Activated naive CD8-positive, alpha-beta T cell treated with anti-CD3 and anti-CD28 coated beads, Interleukin-2, amount 10 ng/mL, durations not matched to agents 7 days and 5 days (primary cell): ENCODE data around the gene GPR107. TPM values are rescaled to one million over a fixed set of nuclear protein-coding genes. Genes with fewer than 3 reads are reported as not detected.
A peak's percentile ranks its signal among the peaks of the same experiment; 100 is the strongest.

Experiments
- ATAC-seq: fragments of 150-1000 bp; cut with Tn5 transposase; one replicate; pipeline ENCODE4 v1.10.0; 2021; ENCODE audit warnings: low read depth, moderate library complexity
- POLR2A ChIA-PET: fragments of 350-600 bp; sonication (Branson Sonifier 250); formaldehyde crosslinking; loops from one replicate; lab custom pipeline; 2021; ENCODE audit warnings: antibody characterized with exemption; lab: Charles Lee
- DNase-seq: peaks from one replicate; pipeline ENCODE4 v3.0.0; 2021
- H3K27ac Mint-ChIP-seq: one replicate; pipeline ENCODE4 v1.8.0; 2022; ENCODE audit warnings: mild to moderate bottlenecking, mixed read lengths
- H3K27me3 Mint-ChIP-seq: one replicate; pipeline ENCODE4 v1.8.0; 2022; ENCODE audit warnings: mild to moderate bottlenecking, moderate library complexity, mixed read lengths
- H3K36me3 Mint-ChIP-seq: one replicate; pipeline ENCODE4 v1.8.0; 2021; ENCODE audit warnings: mild to moderate bottlenecking, mixed read lengths
- H3K4me1 Mint-ChIP-seq: one replicate; pipeline ENCODE4 v1.8.0; 2021; ENCODE audit warnings: mixed read lengths
- H3K4me3 Mint-ChIP-seq: one replicate; pipeline ENCODE4 v1.8.0; 2022; ENCODE audit warnings: mild to moderate bottlenecking, moderate library complexity, mixed read lengths
- H3K9me3 Mint-ChIP-seq: one replicate; pipeline ENCODE4 v1.8.0; 2021; ENCODE audit warnings: mixed read lengths
- total RNA-seq, 2 experiments: library from RNA; stranded (reverse); gene quantifications; one replicate each; pipeline ENCODE4 v1.2.3, GENCODE V29; 2021

The GPR107 gene
- total RNA-seq, 2 experiments from 2014 or later: 23.2 to 25.1 TPM

DNA sequence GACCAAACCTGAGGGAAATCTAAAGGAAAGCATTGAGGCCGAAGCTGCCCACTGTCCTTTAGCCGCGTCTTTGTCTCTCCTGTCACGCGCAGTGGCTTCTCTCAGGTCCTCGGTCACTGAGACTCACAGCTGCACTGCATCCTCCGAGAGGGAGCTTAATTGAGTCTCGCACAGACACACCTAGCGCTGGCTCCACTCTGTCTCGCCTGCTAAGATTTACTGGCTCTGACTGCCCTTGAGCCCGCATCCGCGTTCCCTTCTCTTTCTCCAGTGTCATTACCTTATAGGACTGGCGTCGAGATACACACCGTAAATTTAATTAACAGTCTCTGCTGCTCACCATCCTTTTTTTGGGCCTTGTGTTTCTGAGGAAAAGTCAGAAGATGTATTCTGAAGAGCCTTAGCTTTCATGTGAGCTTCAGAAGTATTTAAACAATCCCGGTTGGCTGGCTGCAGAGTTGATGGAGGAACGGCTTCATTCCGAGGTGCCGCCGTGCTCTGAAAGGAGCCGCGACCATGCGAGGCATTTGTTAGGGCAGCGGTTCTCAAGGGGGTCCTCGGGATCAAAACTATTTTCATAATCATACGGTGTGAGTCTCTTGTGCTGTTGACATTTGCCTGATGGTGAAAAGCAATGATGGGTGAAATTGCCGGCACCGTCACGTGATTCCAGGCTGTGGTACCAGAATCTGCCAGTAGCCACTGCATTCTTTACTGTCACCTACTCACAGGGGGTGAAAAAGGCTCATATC lies 58.3 kb downstream of the GPR107 start:
- Mint-ChIP-seq H3K4me1 (peaks cover 15% of the 10 kb centered on the region), H3K9me3 (no peaks in the 10 kb centered on the region), H3K4me3 (no peak overlapping the region), H3K27ac (no peak overlapping the region), H3K27me3 (no peaks in the 10 kb centered on the region), H3K36me3 (peaks cover 14% of the 10 kb centered on the region)
- POLR2A ChIA-PET: no interaction called here
- DNase-seq: no peak
- ATAC-seq: no peak

DNA sequence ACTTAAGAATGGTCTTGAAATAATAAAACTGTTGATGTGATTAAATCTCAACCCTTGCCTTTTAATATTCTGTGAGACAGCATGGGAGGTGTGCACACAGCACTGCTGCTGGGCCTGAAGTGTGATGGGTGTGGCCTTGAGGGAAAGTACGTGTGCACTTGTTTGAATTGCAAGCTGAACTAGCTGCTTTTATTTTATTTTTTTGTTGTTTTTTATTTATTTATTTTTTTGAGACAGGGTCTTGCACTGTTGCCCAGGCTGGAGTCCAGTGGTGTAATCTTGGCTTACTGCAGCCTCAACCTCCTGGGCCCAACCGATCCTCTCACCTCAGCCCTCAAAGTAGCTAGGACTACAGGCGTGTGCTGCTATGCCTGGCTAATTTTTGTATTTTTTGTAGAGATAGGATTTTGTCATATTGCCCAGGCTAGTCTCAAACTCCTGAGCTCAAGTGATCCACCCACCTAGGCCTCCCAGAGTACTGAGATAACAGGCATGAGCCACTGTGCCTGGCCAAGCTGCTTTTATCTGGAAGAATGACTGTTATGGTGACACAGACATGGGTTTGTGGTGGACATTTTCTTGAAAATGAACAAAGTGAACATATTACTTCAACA lies 58.9 kb downstream of the GPR107 start:
- peaks cover 7% of the 10 kb centered on the region for H3K36me3 Mint-ChIP-seq
- no peak overlapping the region for H3K4me3 Mint-ChIP-seq
- POLR2A ChIA-PET: no interaction called here
- H3K4me1 Mint-ChIP-seq: peaks cover 8% of the 10 kb centered on the region
- H3K27ac Mint-ChIP-seq: no peak overlapping the region
- DNase-seq: no peak
- no peaks in the 10 kb centered on the region for H3K9me3 Mint-ChIP-seq
- H3K27me3 Mint-ChIP-seq: no peaks in the 10 kb centered on the region
- ATAC-seq: no peak

DNA sequence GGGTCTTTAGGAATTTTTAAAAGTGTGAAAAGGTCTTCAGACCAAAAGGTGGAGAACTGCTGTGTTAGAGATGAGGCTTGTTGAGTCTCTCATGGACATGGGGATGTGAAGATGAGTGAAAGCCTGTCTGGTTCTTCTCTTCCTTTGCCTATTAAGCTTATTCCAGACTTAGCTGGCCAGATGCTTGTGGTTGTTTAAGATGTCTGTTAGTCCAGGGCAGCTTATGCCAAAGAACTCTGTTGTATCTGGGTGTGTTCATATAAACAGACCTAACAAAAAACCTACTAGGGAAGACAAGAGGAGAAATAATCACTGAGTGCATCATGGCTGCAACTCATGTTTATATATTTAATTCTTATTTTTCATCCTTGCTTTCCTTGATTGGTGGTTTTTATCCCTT lies 61.0 kb downstream of the GPR107 start:
- Mint-ChIP-seq H3K4me1 (peaks cover 7% of the 10 kb centered on the region), H3K27me3 (no peaks in the 10 kb centered on the region), H3K9me3 (no peaks in the 10 kb centered on the region), H3K4me3 (no peak overlapping the region), H3K36me3 (peaks cover 6% of the 10 kb centered on the region), H3K27ac (no peak overlapping the region)
- POLR2A ChIA-PET: no interaction called here
- DNase-seq (no peak), ATAC-seq (no peak)

DNA sequence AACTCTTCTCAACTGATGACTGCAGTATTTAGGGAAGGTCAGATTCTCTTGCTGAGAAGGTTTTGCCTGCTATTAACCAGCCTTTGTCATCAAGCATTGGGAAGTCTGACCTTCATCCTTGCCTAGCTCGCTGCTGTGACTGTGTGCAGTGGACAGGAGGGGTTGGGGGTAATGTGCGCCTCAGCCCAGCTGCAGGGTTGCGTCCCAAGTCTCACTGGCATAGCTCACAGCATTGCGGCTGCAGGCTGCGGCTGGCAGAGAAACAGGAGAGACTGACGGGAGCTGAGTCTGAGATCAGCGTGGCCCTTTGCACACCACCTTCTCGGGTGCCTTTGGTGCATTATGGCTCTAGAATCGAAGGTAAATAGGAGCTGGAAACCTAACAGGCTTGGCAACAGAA lies 62.6 kb downstream of the GPR107 start:
- no peaks in the 10 kb centered on the region for H3K27me3 Mint-ChIP-seq
- H3K9me3 Mint-ChIP-seq: no peaks in the 10 kb centered on the region
- POLR2A ChIA-PET: no interaction called here
- peaks cover 2% of the 10 kb centered on the region for H3K4me1 Mint-ChIP-seq
- no peak for DNase-seq
- no peak for ATAC-seq
- H3K36me3 Mint-ChIP-seq: peaks cover 4% of the 10 kb centered on the region
- H3K27ac Mint-ChIP-seq: no peak overlapping the region
- H3K4me3 Mint-ChIP-seq: no peak overlapping the region

DNA sequence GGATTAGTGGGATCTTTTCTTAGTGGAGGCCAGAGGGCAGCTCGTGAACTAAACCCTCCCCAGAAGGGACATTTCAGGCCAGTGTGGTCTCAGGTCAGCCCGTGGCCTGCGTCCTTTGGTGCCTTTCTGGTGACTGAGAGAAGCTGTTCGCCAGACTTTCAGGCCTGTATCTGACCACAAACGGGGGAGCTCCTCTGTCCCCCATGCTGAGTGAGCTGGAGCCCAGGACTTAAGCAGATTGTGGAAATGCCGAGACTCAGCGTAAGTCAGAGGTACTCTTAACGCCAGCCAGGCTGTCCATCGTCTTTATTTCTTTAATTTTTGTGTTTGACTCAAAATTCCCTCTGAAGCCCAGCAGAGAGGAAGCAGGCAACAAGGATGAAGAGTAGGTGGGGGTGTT lies 63.7 kb downstream of the GPR107 start:
- Mint-ChIP-seq H3K4me1 (peaks cover 2% of the 10 kb centered on the region), H3K27ac (no peak overlapping the region), H3K9me3 (no peaks in the 10 kb centered on the region), H3K4me3 (no peak overlapping the region), H3K36me3 (peaks cover 6% of the 10 kb centered on the region), H3K27me3 (no peaks in the 10 kb centered on the region)
- POLR2A ChIA-PET: no interaction called here
- no peak for DNase-seq
- ATAC-seq: no peak

DNA sequence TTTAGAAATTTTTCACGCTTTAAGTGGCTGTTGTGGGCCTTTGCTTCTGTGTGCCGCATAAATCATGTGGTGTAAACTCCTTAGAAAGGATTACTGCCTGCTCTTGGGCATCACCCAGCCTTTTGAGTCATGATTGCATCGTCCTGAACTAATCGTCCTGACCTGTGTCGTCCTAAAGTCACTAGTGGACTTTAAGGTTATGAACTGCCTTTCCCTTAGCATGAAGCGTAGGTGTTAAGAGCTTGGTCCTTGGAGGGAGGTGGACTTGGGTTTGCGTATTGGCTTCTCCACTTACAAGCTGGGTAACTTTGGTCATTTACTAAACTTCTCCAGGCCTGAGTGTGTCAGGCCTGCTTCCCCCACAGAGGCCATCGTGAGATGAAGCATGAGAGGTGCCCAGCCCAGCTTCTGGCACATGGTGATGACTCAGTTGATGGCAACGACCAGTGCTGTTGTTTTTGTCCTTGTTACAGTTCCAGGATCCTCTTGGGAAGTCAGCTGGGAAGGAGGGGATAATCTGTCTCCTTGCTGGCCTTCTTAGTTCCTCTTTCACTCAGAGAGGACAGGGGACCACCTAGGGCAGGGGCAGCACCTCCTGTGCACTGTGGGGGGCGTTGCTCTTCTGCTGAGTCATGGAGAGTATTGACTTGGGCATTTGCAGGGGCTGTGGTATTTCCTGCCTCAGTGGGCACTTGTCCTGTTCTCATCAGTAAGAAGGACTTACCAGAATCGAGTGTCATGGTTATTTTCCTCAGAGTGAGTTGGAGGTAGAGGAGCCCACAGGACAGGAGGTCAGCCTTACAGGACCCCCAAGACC lies 64.3 kb downstream of the GPR107 start:
- Mint-ChIP-seq H3K36me3 (peaks cover 8% of the 10 kb centered on the region), H3K27me3 (no peaks in the 10 kb centered on the region), H3K27ac (no peak overlapping the region), H3K9me3 (no peaks in the 10 kb centered on the region), H3K4me1 (peaks cover 2% of the 10 kb centered on the region), H3K4me3 (no peak overlapping the region)
- DNase-seq: no peak
- POLR2A ChIA-PET: no interaction called here
- ATAC-seq: no peak

DNA sequence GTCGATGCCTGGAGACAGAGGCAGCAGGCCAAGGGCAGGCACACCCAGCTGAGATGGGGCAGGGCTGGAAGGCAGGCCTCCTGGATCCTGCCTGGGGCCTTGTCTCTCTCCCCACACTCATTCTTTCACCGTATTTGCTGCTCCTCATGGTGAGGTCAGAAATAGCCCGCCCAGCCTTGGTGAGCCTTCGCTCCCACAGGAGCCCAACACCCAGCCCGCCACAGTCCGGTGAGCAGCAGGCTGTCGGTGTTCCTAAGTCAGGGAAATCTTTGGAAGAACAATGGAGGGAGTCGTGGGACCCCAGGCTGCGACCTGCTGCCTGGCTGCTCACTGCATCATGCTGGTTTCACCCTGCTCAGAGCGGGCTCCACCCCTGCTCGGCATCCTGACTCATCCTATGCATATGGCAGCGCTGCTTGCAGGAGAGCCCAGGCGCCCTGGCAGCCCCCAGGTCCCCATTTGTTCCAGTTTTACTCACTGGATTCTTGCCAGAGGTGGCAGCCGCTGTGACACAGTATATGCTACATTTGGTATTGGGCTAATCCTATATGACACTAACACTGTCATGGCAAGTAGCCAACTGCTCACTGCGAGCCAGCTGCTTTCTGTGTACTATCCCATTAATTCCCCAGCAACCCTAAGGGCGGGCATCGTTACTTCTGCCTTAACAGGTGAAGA lies 65.3 kb downstream of the GPR107 start:
- no peak overlapping the region for H3K4me3 Mint-ChIP-seq
- ATAC-seq (no peak), DNase-seq (no peak)
- peaks cover 8% of the 10 kb centered on the region for H3K36me3 Mint-ChIP-seq
- peaks cover 2% of the 10 kb centered on the region for H3K4me1 Mint-ChIP-seq
- H3K27me3 Mint-ChIP-seq: no peaks in the 10 kb centered on the region
- POLR2A ChIA-PET: no interaction called here
- no peak overlapping the region for H3K27ac Mint-ChIP-seq
- no peaks in the 10 kb centered on the region for H3K9me3 Mint-ChIP-seq

DNA sequence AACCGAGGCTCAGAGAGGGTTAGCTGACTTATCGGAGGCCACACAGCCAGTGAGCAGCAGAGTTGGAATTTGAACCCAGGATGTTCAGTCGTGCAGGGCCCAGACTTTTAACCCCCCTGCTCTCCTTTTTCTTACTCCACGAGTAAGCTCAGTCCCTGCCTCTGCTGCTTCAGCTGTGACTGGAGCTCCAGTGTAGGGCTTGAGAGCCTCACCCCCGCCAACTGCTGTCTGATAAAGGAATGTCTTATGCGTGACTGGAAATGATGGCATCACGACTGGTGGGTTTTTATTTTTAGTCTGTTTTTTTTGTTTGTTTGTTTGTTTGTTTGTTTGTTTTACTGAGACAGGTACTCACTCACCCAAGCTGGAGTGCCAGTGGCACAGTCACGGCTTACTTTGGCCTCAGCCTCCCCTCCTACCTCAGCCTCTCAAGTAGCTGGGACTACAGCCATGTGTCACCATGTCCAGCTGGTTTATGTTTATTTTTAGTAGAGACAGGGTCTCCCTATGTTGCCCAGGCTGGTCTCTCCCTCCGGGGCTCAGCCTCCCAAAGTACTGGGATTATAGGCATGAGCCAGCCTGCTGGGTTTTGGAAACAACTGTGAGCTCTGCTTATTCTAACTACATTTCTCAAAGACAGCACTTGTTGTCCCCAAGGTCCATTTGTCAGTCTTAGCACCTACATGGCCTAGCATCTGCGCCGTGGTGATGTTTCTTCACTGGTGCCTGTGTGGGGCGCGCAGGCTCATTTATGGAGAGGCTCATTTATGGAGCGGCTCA lies 66.0 kb downstream of the GPR107 start:
- H3K4me3 Mint-ChIP-seq: no peak overlapping the region
- DNase-seq (no peak), ATAC-seq (no peak)
- peaks cover 8% of the 10 kb centered on the region for H3K36me3 Mint-ChIP-seq
- H3K27me3 Mint-ChIP-seq: no peaks in the 10 kb centered on the region
- POLR2A ChIA-PET: no interaction called here
- H3K4me1 Mint-ChIP-seq: peaks cover 2% of the 10 kb centered on the region
- H3K27ac Mint-ChIP-seq: no peak overlapping the region
- no peaks in the 10 kb centered on the region for H3K9me3 Mint-ChIP-seq

DNA sequence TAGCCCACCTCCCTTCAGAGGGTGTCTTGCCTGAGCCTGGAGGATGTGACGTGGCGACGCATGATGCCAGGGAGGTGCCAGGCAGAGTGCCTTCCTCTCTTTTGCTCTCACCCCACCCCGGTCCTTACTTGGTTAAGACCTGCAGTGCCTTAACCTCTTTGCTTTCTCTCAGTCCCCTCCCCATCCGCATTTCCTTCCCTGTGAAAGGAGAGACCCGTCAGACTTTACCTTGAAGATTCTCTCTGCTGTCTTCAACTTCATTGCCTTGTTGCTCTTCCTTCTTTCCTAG lies 66.5 kb downstream of the GPR107 start:
- no peaks in the 10 kb centered on the region for H3K9me3 Mint-ChIP-seq
- no peak for ATAC-seq
- peaks cover 2% of the 10 kb centered on the region for H3K4me1 Mint-ChIP-seq
- POLR2A ChIA-PET: no interaction called here
- no peak for DNase-seq
- H3K27me3 Mint-ChIP-seq: no peaks in the 10 kb centered on the region
- H3K36me3 Mint-ChIP-seq: peaks cover 8% of the 10 kb centered on the region
- H3K4me3 Mint-ChIP-seq: no peak overlapping the region
- peak overlapping the region; percentile 42 for H3K27ac Mint-ChIP-seq

DNA sequence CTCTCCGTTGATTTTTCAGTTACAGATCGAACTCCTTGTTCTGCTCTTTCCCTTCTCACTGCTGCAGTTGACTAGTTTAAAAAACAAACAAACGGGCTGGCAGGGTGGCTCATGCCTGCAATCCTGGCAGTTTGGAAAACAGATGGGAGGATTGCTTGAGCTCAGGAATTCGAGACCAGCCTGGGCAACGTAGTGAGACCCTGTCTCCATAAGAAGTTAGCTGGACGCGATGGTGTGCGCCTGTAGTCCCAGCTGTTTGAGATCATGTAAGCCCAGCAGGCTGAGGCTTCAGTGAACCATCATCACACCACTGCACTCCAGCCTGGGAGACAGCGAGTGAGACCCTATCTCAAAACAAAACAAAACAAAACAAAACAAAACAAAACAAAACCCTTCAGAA lies 67.1 kb downstream of the GPR107 start:
- no peaks in the 10 kb centered on the region for H3K27me3 Mint-ChIP-seq
- H3K4me1 Mint-ChIP-seq: peaks cover 2% of the 10 kb centered on the region
- no peak overlapping the region for H3K4me3 Mint-ChIP-seq
- POLR2A ChIA-PET: no interaction called here
- no peaks in the 10 kb centered on the region for H3K9me3 Mint-ChIP-seq
- H3K36me3 Mint-ChIP-seq: peaks cover 8% of the 10 kb centered on the region
- no peak overlapping the region for H3K27ac Mint-ChIP-seq
- ATAC-seq: no peak
- DNase-seq: no peak

DNA sequence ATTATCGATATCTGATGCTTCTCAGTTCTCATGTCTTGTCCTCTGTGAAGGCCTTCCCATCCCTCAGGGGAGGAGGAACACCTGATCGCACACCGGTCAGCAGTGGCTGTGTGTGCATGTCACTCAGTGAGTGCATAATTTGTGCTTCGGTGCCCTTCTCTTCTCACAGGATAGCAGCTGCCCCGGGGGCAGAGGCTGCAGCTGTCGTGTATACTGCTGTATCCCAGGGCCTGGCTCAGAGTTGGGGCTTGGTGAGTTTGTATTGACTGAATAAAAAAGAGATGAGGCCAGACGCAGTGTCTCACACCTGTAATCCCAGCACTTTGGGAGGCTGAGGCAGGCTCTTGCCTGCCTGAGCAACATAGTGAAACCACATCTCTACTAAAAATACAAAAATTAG lies 68.8 kb downstream of the GPR107 start:
- Mint-ChIP-seq H3K4me3 (no peak overlapping the region), H3K4me1 (peaks cover 11% of the 10 kb centered on the region), H3K27me3 (no peaks in the 10 kb centered on the region), H3K9me3 (no peaks in the 10 kb centered on the region), H3K27ac (no peak overlapping the region), H3K36me3 (peaks cover 13% of the 10 kb centered on the region)
- POLR2A ChIA-PET: no interaction called here
- no peak for ATAC-seq
- no peak for DNase-seq

DNA sequence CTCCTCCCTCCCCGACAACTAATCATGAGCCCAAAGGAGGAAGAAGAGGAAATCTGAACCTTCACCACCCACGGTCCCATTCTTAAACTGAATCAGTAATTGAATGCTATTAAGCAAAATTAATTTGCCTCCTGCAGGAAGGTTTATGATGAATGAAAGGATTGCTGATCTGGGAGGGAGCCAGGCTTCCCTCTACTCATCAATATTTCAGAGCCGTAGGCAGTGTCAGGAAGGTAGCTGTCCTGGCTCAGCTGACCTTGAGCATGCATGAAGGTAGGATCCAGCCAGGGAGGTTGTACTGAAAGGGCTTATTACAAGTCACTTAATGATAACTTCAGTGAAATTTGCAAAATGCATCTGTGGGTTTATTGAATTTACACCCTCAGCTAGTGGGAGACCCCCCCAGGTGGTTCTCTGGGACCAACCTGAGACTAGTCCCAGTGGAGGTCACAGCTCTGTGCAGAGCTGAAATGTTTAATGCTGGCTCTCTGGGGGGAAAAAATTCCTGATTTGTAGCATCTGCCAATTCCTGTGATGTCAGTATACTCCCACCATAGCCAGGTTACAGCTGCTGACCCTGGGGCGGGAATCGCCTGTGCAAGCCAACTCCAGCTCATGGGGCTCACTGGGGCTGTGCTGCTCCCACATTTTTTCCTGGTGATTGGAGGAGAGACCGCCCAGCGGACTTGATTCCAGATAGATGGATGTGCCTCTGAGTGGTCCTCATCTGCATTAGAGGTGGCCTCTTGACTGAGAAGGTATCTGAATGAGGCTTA lies 70.6 kb downstream of the GPR107 start:
- Mint-ChIP-seq H3K36me3 (peaks cover 16% of the 10 kb centered on the region), H3K4me3 (no peak overlapping the region), H3K9me3 (no peaks in the 10 kb centered on the region), H3K27me3 (no peaks in the 10 kb centered on the region), H3K4me1 (peaks cover 27% of the 10 kb centered on the region), H3K27ac (no peak overlapping the region)
- POLR2A ChIA-PET: no interaction called here
- DNase-seq (no peak), ATAC-seq (no peak)
